Nucleus accumbens (tissue), 56 donors: Measurements from ENCODE around the gene NFIB.

ENCODE experiments used
- DNase-seq, 56 donors: peaks; one replicate each; lab custom pipeline; 2025; lab: John Stamatoyannopoulos, UW

The NFIB gene

GRCh38 chr9:14250794-14251153 lies 63.2 kb downstream of the NFIB start:
- no peak for DNase-seq

GRCh38 chr9:14249527-14249926 lies 64.4 kb downstream of the NFIB start:
- no peak for DNase-seq

- DNase-seq: no peak
Observed at GRCh38 chr9:14248149-14248548, 65.8 kb downstream of the NFIB start.

- no peak for DNase-seq
Observed at GRCh38 chr9:14247577-14247976, 66.4 kb downstream of the NFIB start.

GRCh38 chr9:14246951-14247350 lies 67.0 kb downstream of the NFIB start:
- DNase-seq: no peak

- DNase-seq: no peak
Observed at GRCh38 chr9:14245901-14246525, 67.9 kb downstream of the NFIB start.

GRCh38 chr9:14243514-14244042 lies 70.4 kb downstream of the NFIB start:
- no peak for DNase-seq

- no peak for DNase-seq
Observed at GRCh38 chr9:14242150-14242805, 71.7 kb downstream of the NFIB start.

GRCh38 chr9:14240537-14240936 lies 73.4 kb downstream of the NFIB start:
- DNase-seq: no peak

- DNase-seq: no peak
Observed at GRCh38 chr9:14238518-14238917, 75.4 kb downstream of the NFIB start.

- DNase-seq: no peak
Observed at GRCh38 chr9:14238079-14238478, 75.9 kb downstream of the NFIB start.

GRCh38 chr9:14236591-14236990 lies 77.3 kb downstream of the NFIB start:
- no peak for DNase-seq

GRCh38 chr9:14232111-14232510 lies 81.8 kb downstream of the NFIB start:
- no peak for DNase-seq

- DNase-seq: no peak
Observed at GRCh38 chr9:14231196-14231990, 82.5 kb downstream of the NFIB start.

GRCh38 chr9:14228602-14229001 lies 85.3 kb downstream of the NFIB start:
- DNase-seq: no peak

- no peak for DNase-seq
Observed at GRCh38 chr9:14226855-14227532, 86.9 kb downstream of the NFIB start.

- DNase-seq: no peak
Observed at GRCh38 chr9:14223081-14223480, 90.9 kb downstream of the NFIB start.

- no peak for DNase-seq
Observed at GRCh38 chr9:14222149-14222835, 91.6 kb downstream of the NFIB start.

GRCh38 chr9:14221558-14221957 lies 92.4 kb downstream of the NFIB start:
- no peak for DNase-seq

- no peak for DNase-seq
Observed at GRCh38 chr9:14221119-14221518, 92.8 kb downstream of the NFIB start.
